PC-3 (cell line): ENCODE data around the gene ANKRD1. TPM values are rescaled to one million over a fixed set of nuclear protein-coding genes. Genes with fewer than 3 reads are reported as not detected.
"Not testable (repeated sequence)": the region's sequence is repeated elsewhere in the genome, so short reads cannot be mapped to it uniquely, and the experiment has no call there.

Experiments
- ATAC-seq: fragments of 200-7000 bp; cut with Tn5 transposase; 2 replicates; pipeline ENCODE4 v1.9.1; 2020; ENCODE audit warnings: mild to moderate bottlenecking, moderate library complexity
- BruUV-seq: library from RNA; stranded (reverse); fragments of 400-500 nt; replicated peaks from 2 replicates; lab custom pipeline; 2021; lab: Mats Ljungman, UMichigan
- CTCF ChIA-PET: fragments of 300-600 bp; sonication (Branson Sonifier 250); formaldehyde crosslinking; loops from one replicate; lab custom pipeline; 2022; ENCODE audit warnings: antibody characterized with exemption; lab: Charles Lee
- POLR2A ChIA-PET: fragments of 300-600 bp; sonication (Branson Sonifier 250); formaldehyde crosslinking; loops from one replicate; lab custom pipeline; 2022; ENCODE audit warnings: antibody characterized with exemption; ENCODE audit not compliant: unreplicated experiment; lab: Charles Lee
- DNase-seq: peaks from one replicate; pipeline ENCODE4 v3.0.0-alpha.2; 2015
- H2AFZ ChIP-seq: fragments of 300-600 bp; sonication (generic); 2 replicates; pipeline ENCODE4 v1.6.0; 2016; ENCODE audit warnings: antibody characterized with exemption, low read length
- H3F3A ChIP-seq: fragments of 300-600 bp; sonication (generic); one replicate; pipeline ENCODE4 v1.6.0; 2017; ENCODE audit warnings: antibody characterized with exemption, low read length, control low read depth, mild to moderate bottlenecking; ENCODE audit not compliant: unreplicated experiment
- H3K27ac ChIP-seq: fragments of 300-600 bp; sonication (generic); 2 replicates; pipeline ENCODE4 v1.5.1; 2016; ENCODE audit warnings: mild to moderate bottlenecking, low read length
- H3K27me3 ChIP-seq: fragments of 300-600 bp; sonication (generic); 2 replicates; pipeline ENCODE4 v1.6.1; 2016; ENCODE audit warnings: low read length, mixed read lengths
- H3K36me3 ChIP-seq: fragments of 300-600 bp; sonication (generic); 2 replicates; pipeline ENCODE4 v1.6.1; 2016; ENCODE audit warnings: low read depth, mixed run types, low read length, mixed read lengths
- H3K4me1 ChIP-seq: fragments of 300-600 bp; sonication (generic); 2 replicates; pipeline ENCODE4 v1.5.1; 2016; ENCODE audit warnings: low read length; ENCODE audit not compliant: insufficient read depth
- H3K4me2 ChIP-seq: fragments of 300-600 bp; sonication (generic); 2 replicates; pipeline ENCODE4 v1.6.0; 2016; ENCODE audit warnings: low read length
- H3K4me3 ChIP-seq: fragments of 300-600 bp; sonication (generic); 2 replicates; pipeline ENCODE4 v1.5.1; 2016; ENCODE audit warnings: mild to moderate bottlenecking, low read length, mixed read lengths
- H3K79me2 ChIP-seq: fragments of 300-600 bp; sonication (generic); 2 replicates; pipeline ENCODE4 v1.6.1; 2017; ENCODE audit warnings: low read length, mixed read lengths
- H3K9ac ChIP-seq: fragments of 300-600 bp; sonication (generic); 2 replicates; pipeline ENCODE4 v1.6.0; 2016; ENCODE audit warnings: mild to moderate bottlenecking, low read length
- H3K9me2 ChIP-seq: fragments of 300-600 bp; sonication (generic); replicated peaks from 2 replicates; pipeline ENCODE4 v1.6.1; 2016; ENCODE audit warnings: mixed run types, low read length, mixed read lengths
- H3K9me3 ChIP-seq: fragments of 300-600 bp; sonication (generic); 2 replicates; pipeline ENCODE4 v1.6.1; 2016; ENCODE audit warnings: low read length, mixed read lengths
- H4K20me1 ChIP-seq: fragments of 300-600 bp; sonication (generic); 2 replicates; pipeline ENCODE4 v1.6.1; 2016; ENCODE audit warnings: low read length, mixed read lengths
- CTCF ChIP-seq: fragments of 300-600 bp; sonication (generic); conservative IDR thresholded peaks from 2 replicates; pipeline ENCODE4 v1.5.1; 2017; ENCODE audit warnings: antibody characterized with exemption, low read depth, mild to moderate bottlenecking, low read length
- EZH2 ChIP-seq: fragments of 300-600 bp; sonication (generic); IDR thresholded peaks from one replicate; pipeline ENCODE4 v1.6.1; 2017; ENCODE audit warnings: antibody characterized with exemption, mild to moderate bottlenecking, low read length; ENCODE audit not compliant: unreplicated experiment
- EZH2phosphoT487 ChIP-seq: fragments of 300-600 bp; sonication (generic); IDR thresholded peaks from 2 replicates; pipeline ENCODE4 v1.6.1; 2018; ENCODE audit warnings: mild to moderate bottlenecking, antibody characterized with exemption, low read length, borderline replicate concordance
- intact Hi-C: fragments of 100-400 bp; cut with micrococcal nuclease; formaldehyde crosslinking; loops from 2 replicates; pipeline ENCODE4 v1.9.0; 2023
- total RNA-seq: library from RNA; depleted of rRNA; stranded (reverse); fragments of >200 nt; gene quantifications from 2 replicates; pipeline ENCODE4 v1.2.3, GENCODE V29; 2014

The ANKRD1 gene
- total RNA-seq, 1 experiment from 2014 or later = 2.8 TPM

- Histone ChIP-seq H2AFZ (no peak overlapping the region), H3K9me2 (no peaks in the 10 kb centered on the region), H3K9me3 (no peaks in the 10 kb centered on the region), H3K4me2 (peak overlapping the region; percentile 44), H3F3A (no peaks in the 10 kb centered on the region), H3K4me3 (peak overlapping the region; percentile 7; the same call in 1 of the 2 replicates), H3K27me3 (no peaks in the 10 kb centered on the region), H3K79me2 (no peaks in the 10 kb centered on the region), H3K4me1 (peaks cover 43% of the 10 kb centered on the region), H3K9ac (peak overlapping the region; percentile 20; the same call in 1 of the 2 replicates), H3K27ac (peak overlapping the region; percentile 71), H3K36me3 (peaks cover 20% of the 10 kb centered on the region), H4K20me1 (0 out of 2 replicates have a peak, but pooled peaks cover 5% of the 10 kb centered on the region)
- ATAC-seq (peak; percentile 64), DNase-seq (peak; percentile 46)
- CTCF ChIA-PET = no interaction called here
- TF ChIP-seq EZH2 = no peak
- no peak for TF ChIP-seq CTCF
- BruUV-seq = no TSS peak
- intact Hi-C loops = loop anchor here (2.0 to 5.0 kb wide), 2 partner anchors 46 to 203 kb away; no protein-coding TSS in a partner anchor
- POLR2A ChIA-PET = interaction anchor here (0.7 kb wide), 1 partner anchor 18 kb away, joined by 3 read pairs; no protein-coding TSS in a partner anchor
Measured at GRCh38 chr10:90884431-90884830, 36.5 kb downstream of the ANKRD1 start.

GRCh38 chr10:90880059-90880719 is 40.7 kb downstream of the ANKRD1 start:
- H3K9ac ChIP-seq, ATAC-seq, H3K27ac ChIP-seq, H3K27me3 ChIP-seq, H3F3A ChIP-seq, H3K9me2 ChIP-seq, H3K79me2 ChIP-seq, BruUV-seq, POLR2A ChIA-PET, H3K4me3 ChIP-seq, H3K9me3 ChIP-seq, H3K4me2 ChIP-seq, H2AFZ ChIP-seq, H4K20me1 ChIP-seq: not testable (repeated sequence)
- intact Hi-C loops = loop anchor here (1.0 to 5.0 kb wide), 4 partner anchors 31 to 371 kb away; no protein-coding TSS in a partner anchor
- CTCF ChIA-PET = interaction anchor here (0.6 to 1.6 kb wide), 6 partner anchors 9 to 209 kb away, joined by 3 to 14 read pairs (median 4); partner anchors contain the start of gene RPP30
- Histone ChIP-seq H3K4me1 (peaks cover 14% of the 10 kb centered on the region), H3K36me3 (peaks cover 21% of the 10 kb centered on the region)
- TF ChIP-seq CTCF = peak; percentile 69
- DNase-seq = peak; percentile 55

- no peak for DNase-seq
- Histone ChIP-seq H3K36me3 (peaks cover 21% of the 10 kb centered on the region), H3K27ac (no peak overlapping the region), H4K20me1 (no peaks in the 10 kb centered on the region), H3K79me2 (peaks cover 10% of the 10 kb centered on the region), H2AFZ (no peak overlapping the region), H3K9ac (no peak overlapping the region), H3K9me3 (no peaks in the 10 kb centered on the region), H3K4me3 (no peak overlapping the region), H3K9me2 (no peaks in the 10 kb centered on the region), H3K4me2 (no peak overlapping the region), H3K4me1 (peaks cover 3% of the 10 kb centered on the region), H3F3A (no peaks in the 10 kb centered on the region), H3K27me3 (no peaks in the 10 kb centered on the region)
- ChIA-PET POLR2A (interaction anchor here (0.5 kb wide), 1 partner anchor 91 kb away, joined by 3 read pairs; no protein-coding TSS in a partner anchor), CTCF (interaction anchor here (0.7 to 1.6 kb wide), 2 partner anchors 90 to 210 kb away, joined by 3 to 14 read pairs; no protein-coding TSS in a partner anchor)
- intact Hi-C loops = no loop called here
- no peak for TF ChIP-seq EZH2
- TF ChIP-seq EZH2phosphoT487 = no peak
- no peak for TF ChIP-seq CTCF
- no TSS peak for BruUV-seq
- ATAC-seq = no peak
Measured at GRCh38 chr10:90879062-90879461, 41.8 kb downstream of the ANKRD1 start.
